Cardiac septum (tissue), 1 donor: ENCODE results near the gene SUSD1. TPM values are rescaled to one million over a fixed set of nuclear protein-coding genes. Genes with fewer than 3 reads are reported as not detected.

ENCODE experiments used
- DNase-seq: peaks from one replicate; pipeline ENCODE4 v3.0.0-alpha.2; 2020; ENCODE audit warnings: low spot score
- intact Hi-C: fragments of 100-400 bp; cut with DNase I; formaldehyde crosslinking; loops from one replicate; pipeline ENCODE4 v1.14.0; 2022
- total RNA-seq: library from RNA; stranded (reverse); fragmentation: NEBNext Ultra II Directional; extraction: Animal tissue kit (Norgen Biotek cat#: 25700); gene quantifications from one replicate; pipeline ENCODE4 v1.2.1, GENCODE V29; 2021
- donor health status: DM: no; HTN: no; CAD: no.

Gene SUSD1
- total RNA-seq, 1 donor from 2014 or later, result 4.3 TPM

DNA sequence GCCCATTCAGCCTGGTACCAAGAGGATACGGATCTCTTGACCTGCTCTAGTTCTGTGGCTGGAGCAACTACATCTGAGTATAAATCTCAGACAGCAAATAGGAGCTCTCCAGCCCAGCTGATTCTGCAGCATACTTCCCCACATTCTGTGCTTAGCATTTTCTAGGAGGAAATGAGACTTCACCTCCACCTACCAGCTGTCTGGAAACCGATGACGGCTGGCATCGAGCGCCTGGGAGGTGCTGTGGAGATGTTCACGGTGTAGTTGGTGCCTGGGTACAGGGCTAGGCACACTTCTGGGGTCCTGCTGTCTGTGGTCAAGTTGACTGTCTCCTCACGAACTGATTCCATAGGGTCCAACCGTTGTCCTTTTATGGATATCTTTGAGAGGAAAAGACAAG, 63.6 kb downstream of the SUSD1 start:
- DNase-seq, result no peak
- intact Hi-C loops, result no loop called here

DNA sequence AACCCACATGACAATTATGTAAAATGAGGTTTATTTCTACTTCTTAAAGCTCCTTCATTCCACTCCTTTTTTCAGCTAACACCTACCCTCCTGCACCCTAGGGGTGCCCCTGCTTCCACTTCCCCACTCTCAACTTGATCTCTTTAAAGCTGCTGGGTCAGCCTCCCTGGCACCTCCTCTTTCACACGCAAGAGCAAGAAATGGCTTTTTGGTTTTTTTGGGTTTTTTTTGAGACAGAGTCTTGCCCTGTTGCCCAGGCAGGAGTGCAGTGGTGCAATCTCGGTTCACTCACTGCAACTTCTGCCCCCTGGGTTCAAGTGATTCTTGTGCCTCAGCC, 64.4 kb downstream of the SUSD1 start:
- intact Hi-C loops, result no loop called here
- DNase-seq, result no peak

DNA sequence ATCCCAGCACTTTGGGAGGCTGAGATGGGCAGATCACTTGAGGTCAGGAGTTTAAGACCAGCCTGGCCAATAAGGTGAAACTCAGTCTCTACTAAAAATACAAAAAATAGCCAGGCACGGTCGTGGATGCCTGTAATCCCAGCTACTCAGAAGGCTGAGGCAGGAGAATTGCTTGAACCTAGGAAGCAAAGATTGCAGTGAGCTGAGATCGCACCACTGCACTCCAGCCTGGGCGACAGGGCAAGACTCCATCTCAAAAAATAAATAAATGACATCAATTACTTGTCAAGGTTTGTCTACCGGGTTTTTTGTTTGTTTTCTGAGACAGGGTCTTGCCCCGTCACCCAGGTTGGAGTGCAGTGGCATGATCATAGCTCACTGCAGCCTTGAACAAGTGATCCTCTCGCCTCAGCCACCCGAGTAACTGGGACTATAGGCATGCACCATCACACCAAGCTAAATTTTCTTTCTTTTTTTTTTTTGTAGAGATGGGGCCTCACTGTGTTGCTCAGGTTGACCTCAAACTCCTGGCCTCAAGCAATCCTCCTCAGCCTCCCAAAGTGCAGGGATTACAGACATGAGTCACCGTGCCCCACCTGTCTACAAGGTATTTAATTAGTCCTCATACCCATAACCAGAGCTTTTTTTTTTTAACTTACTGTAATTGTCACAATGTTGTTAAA, 64.9 kb downstream of the SUSD1 start:
- intact Hi-C loops, result no loop called here
- no peak for DNase-seq

DNA sequence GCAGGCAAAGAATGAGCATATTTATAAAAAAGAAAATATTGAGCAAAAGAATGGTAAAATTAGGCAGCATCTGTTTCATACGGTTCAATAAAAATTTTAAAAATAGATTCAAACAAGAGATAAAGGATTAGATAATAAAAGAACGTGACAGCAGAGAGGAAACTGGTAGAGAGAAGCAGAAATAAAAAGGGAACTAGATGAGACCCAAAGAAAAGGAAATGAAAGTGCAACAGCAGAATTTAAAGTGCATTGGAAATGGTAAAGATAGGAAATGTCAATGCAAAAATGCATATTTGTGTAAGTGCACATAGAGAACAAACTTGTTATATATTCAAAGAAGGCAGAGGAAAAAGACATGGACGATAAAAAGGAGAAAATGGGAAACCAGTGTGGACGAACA, 70.2 kb downstream of the SUSD1 start:
- intact Hi-C loops, result no loop called here
- DNase-seq, result no peak

GRCh38 chr9:112104401-112104800, 70.7 kb downstream of the SUSD1 start:
- intact Hi-C loops, result no loop called here
- DNase-seq, result no peak

- intact Hi-C loops, result no loop called here
- DNase-seq, result no peak
Measured at GRCh38 chr9:112103405-112103804, 71.7 kb downstream of the SUSD1 start.

- no peak for DNase-seq
- intact Hi-C loops, result loop anchor here (5.0 to 10.0 kb wide), 2 partner anchors 264 to 617 kb away; partner anchors contain the start of gene INIP
Measured at GRCh38 chr9:112097712-112098688, 77.1 kb downstream of the SUSD1 start.

DNA sequence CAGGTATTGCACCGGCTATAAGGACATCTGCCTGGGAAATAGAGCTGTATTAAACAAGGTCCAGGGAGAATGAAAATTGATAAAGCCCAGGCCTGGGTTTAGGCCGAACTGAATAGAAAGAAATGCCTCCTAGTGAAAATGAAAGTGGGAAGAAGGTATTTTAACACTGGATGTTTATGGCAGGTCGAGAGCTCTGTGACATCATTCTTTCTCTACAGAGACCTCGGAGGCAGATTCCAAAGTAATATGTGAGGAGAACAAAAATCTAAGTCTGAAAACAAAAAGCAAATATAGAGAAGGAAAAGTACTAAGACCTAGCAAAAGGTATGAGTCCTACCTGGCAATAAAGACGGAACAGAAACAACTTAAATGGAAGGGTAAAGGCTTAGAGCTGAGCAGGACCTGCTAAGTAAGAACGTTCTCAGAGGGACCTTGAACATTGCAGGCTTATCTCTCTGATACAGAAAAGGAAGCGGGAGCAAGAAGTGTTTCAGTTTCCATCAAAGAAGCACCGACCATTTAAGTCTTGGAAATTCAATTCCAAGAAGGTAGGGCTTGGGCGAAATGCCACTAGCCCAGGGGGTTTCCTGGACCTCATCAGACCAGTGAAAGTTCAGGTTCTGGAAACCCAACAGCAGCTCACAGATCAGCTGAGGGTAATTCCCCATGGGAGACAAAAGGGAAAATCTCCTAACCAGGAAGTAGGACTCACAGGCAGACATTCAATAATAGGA, 80.0 kb downstream of the SUSD1 start:
- intact Hi-C loops, result loop anchor here (2.0 to 10.0 kb wide), 3 partner anchors 240 to 620 kb away; partner anchors contain the start of gene INIP
- no peak for DNase-seq

- intact Hi-C loops, result loop anchor here (2.0 to 10.0 kb wide), 2 partner anchors 241 to 621 kb away; partner anchors contain the start of gene INIP
- DNase-seq, result no peak
Measured at GRCh38 chr9:112094241-112094640, 80.9 kb downstream of the SUSD1 start.

DNA sequence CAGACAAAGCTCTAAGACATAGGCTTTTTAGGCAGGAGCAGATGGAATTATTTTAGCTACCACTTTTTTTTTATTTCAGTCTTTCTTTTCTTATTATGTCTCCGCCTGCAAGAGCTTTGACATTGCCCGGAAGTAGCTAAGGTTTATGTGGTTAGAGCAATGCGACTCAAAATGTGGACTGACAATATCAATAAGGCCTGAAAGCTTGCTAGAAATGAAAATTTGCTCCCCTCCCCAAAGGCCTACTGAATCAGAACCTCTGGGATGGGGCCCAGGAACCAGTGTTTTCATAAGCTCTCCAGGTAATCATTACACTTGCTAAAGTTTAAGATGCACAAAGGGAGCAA, 81.3 kb downstream of the SUSD1 start:
- DNase-seq, result no peak
- intact Hi-C loops, result loop anchor here (2.0 to 10.0 kb wide), 2 partner anchors 241 to 621 kb away; partner anchors contain the start of gene INIP

DNA sequence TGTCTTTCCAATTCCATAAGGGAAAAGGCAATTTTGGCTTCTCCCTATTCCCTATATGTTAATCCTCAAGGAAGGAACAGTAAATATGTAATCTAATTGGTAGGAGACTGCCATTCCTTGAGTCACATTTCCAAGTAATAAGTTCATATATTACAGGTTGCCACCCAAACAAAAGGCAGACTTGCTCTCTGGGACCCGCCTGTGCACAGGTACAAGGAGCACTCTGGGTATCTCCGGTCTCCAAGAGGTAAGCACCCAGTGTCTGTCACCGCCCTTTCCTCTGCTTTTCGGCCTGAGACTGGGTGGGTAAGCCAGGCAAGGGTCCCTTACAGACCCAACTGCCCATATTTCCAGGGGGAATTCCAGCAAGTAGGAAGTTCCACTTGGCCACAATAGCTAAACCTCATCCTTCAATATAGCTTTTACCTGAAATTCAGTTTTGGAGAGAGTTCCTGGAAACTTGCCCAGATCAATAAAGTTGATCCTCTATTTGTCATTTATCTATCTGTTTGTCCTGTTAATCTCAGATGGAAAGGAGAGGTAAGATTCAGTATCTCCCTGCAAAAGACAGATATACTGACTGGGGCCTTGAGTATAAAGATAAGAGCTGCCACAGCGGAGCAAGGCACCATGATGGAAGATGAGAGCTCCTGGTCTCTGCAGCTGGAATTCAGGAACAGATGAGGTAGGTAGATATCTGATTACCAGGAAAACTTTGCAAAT, 81.8 kb downstream of the SUSD1 start:
- no peak for DNase-seq
- intact Hi-C loops, result loop anchor here (10.0 kb wide), 1 partner anchor 621 kb away; the partner anchor contains the start of gene INIP

GRCh38 chr9:112091810-112092209, 83.3 kb downstream of the SUSD1 start:
- intact Hi-C loops, result loop anchor here (10.0 kb wide), 1 partner anchor 623 kb away; the partner anchor contains the start of gene INIP
- no peak for DNase-seq

DNA sequence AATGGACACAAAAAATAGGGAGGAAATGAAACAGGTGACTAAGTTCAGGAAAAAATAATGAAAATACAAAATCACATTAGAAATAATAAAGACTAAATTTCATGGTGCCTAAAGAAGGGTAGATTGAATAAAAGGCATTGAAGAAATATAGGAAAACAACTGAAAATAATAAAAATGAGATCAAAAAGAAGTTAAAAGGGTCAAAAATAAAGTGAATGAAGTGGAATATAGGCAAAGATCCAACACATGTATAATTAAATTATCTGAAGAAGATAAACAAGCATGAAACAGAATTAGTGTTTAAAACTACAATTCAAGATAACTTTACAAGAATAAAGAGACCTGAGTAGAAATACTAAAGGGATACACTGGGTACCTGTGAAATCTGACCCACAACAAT, 87.6 kb downstream of the SUSD1 start:
- DNase-seq, result no peak
- intact Hi-C loops, result no loop called here

- DNase-seq, result no peak
Measured at GRCh38 chr9:112086627-112087026, 88.5 kb downstream of the SUSD1 start.

GRCh38 chr9:112084907-112085306, 90.2 kb downstream of the SUSD1 start:
- DNase-seq, result no peak
- intact Hi-C loops, result no loop called here

More at GRCh38 chr9:112086627-112087026, 88.5 kb downstream of the SUSD1 start:
- intact Hi-C loops, result no loop called here

DNA sequence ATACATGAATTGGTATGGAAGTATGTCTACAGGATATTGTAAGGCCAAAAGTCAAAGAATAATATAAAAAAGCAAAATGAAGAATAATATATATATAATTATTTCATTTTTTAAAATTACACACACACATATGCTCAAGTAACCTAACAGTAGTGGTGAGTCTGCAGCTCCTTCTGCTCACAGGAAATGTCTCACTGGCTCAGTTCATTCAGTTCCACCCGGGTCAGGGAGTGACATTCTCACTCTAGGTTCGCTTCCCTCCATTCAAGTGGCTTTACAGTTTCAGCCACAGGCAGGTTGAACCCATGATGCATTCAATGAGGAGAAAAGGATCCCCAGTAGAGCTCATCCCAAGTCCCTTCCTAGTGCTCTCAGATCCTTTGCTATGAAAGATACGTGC, 90.8 kb downstream of the SUSD1 start:
- DNase-seq, result no peak
- intact Hi-C loops, result no loop called here

- DNase-seq, result no peak
- intact Hi-C loops, result no loop called here
Measured at GRCh38 chr9:112081918-112082729, 93.0 kb downstream of the SUSD1 start.

- no peak for DNase-seq
- intact Hi-C loops, result no loop called here
Measured at GRCh38 chr9:112080831-112081542, 94.1 kb downstream of the SUSD1 start.
